ENCODE data around the gene MARF1.

DNA sequence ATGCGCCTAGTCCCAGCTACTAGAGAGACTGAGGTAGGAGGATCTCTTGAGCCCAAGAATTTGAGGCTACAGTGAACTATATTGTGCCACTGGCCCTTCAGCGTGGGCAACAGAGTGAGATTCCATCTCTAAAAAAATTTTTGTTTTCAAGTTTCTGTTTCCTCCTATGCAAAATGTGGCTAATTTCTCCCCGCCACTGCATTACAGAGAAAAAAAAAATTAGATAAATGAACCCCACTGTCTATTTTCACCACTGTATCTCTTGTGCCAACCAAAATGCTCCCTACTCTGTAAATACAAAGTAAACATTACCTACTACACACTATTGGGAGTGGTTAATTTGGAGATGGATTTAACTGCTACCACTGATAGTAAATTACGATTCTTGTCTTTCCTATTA is 2.0 kb downstream of the MARF1 start:
- no peak for TF ChIP-seq EZH2 (IDR thresholded peaks at IDR 0.05; ENCODE audit: low read depth)
- TF ChIP-seq, protein P1, sequence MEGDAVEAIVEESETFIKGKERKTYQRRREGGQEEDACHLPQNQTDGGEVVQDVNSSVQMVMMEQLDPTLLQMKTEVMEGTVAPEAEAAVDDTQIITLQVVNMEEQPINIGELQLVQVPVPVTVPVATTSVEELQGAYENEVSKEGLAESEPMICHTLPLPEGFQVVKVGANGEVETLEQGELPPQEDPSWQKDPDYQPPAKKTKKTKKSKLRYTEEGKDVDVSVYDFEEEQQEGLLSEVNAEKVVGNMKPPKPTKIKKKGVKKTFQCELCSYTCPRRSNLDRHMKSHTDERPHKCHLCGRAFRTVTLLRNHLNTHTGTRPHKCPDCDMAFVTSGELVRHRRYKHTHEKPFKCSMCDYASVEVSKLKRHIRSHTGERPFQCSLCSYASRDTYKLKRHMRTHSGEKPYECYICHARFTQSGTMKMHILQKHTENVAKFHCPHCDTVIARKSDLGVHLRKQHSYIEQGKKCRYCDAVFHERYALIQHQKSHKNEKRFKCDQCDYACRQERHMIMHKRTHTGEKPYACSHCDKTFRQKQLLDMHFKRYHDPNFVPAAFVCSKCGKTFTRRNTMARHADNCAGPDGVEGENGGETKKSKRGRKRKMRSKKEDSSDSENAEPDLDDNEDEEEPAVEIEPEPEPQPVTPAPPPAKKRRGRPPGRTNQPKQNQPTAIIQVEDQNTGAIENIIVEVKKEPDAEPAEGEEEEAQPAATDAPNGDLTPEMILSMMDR (conservative IDR thresholded peaks at IDR 0.05): no peak
